Esophagus (tissue), 2 donors: ENCODE data around the gene ME1. TPM values are rescaled to one million over a fixed set of nuclear protein-coding genes. Genes with fewer than 3 reads are reported as not detected.

Experiments used
- H3K27ac ChIP-seq, 2 donors: one replicate each; pipeline ENCODE4 v1.5.1; 2013; ENCODE audit warnings: low read depth in 2 of 2, mild to moderate bottlenecking in 2 of 2, inconsistent platforms in 1 of 2, low read length in 1 of 2, moderate library complexity in 1 of 2
- H3K27me3 ChIP-seq, 2 donors: one replicate each; pipeline ENCODE4 v1.6.1; 2013; ENCODE audit warnings: low read length in 2 of 2, control low read depth in 1 of 2, mild to moderate bottlenecking in 1 of 2; ENCODE audit not compliant: insufficient read depth in 2 of 2, control insufficient read depth in 1 of 2
- H3K36me3 ChIP-seq, 2 donors: one replicate each; pipeline ENCODE4 v1.6.1; 2013; ENCODE audit warnings: low read length in 1 of 2; ENCODE audit not compliant: control insufficient read depth in 2 of 2, insufficient read depth in 2 of 2
- H3K4me1 ChIP-seq, 2 donors: one replicate each; pipeline ENCODE4 v1.6.1; 2013; ENCODE audit warnings: low read length in 1 of 2; ENCODE audit not compliant: control insufficient read depth in 2 of 2, insufficient read depth in 2 of 2
- H3K4me3 ChIP-seq, 2 donors: one replicate each; pipeline ENCODE4 v1.5.1; 2013; ENCODE audit warnings: low read length in 2 of 2, mild to moderate bottlenecking in 2 of 2, low read depth in 1 of 2, moderate library complexity in 1 of 2
- H3K9me3 ChIP-seq, 2 donors: one replicate each; pipeline ENCODE4 v1.6.1; 2013; ENCODE audit warnings: mild to moderate bottlenecking in 2 of 2, low read depth in 1 of 2, low read length in 1 of 2, moderate library complexity in 1 of 2; ENCODE audit not compliant: control insufficient read depth in 2 of 2, insufficient read depth in 1 of 2
- WGBS, 2 donors: extraction: QIAGEN DNeasy Blood & Tissue Kit; methylation state at CpG; one replicate each; pipeline ENCODE4 v1.1.7; 2013; 5-methylcytosine and 5-hydroxymethylcytosine counted together
- polyA plus RNA-seq, 2 donors: library from polyadenylated mRNA; stranded (reverse); fragments of 200-250 nt; gene quantifications; one replicate each; pipeline ENCODE4 v1.2.3, GENCODE V29; 2013
- donor health status: healthy with polysubstance abuse.
- donor health status: Bipolar disorder and iron deficiency.

Gene ME1
- polyA plus RNA-seq, 2 donors = 17.4 to 19.2 TPM

DNA sequence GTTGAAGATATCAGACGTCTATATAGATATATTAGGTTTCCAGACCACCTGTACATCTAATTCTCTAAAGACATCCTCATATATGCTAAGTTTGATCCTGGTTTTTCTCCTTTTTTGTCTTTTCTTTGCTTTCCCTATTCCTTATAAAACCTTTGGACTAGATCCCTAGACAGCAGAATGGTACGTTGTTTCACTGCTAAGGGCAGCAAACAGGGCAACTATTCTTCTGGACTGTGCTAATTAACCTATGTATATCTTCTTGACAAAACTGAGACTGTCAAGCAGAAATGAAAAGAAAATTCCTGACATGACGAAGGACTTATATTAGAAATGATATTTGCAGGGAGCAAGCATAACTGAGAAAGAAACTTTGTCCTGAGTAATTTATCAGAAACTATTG is 19.1 kb downstream of the ME1 start:
- no peaks in the 10 kb centered on the region for H3K4me1 ChIP-seq
- no peak overlapping the region for H3K27ac ChIP-seq
- no peaks in the 10 kb centered on the region for H3K27me3 ChIP-seq
- H3K36me3 ChIP-seq = no peaks in the 10 kb centered on the region
- H3K9me3 ChIP-seq = no peaks in the 10 kb centered on the region
- 68 to 79% methylated on average over 3 of the region's 3 CpGs for WGBS, 2 donors
- H3K4me3 ChIP-seq = no peak overlapping the region

DNA sequence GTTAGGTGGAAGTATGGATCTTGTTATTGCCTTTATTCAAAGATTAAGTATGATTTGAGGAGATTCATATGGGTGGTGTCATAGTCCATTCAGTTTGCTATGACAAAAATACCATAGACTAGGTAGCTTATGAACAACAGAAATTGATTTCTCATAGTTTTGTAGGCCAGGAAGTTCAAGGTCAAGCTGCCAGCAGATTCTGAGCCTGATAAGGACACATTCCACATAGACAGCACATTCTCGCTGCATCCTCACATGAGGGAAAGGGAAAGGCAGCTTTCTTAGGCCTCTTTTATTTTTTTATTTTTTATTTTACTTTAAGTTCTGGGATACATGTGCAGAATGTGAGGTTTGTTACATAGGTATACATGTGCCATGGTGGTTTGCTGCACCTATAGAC is 27.7 kb downstream of the ME1 start:
- Histone ChIP-seq H3K27me3 (no peaks in the 10 kb centered on the region), H3K36me3 (no peaks in the 10 kb centered on the region), H3K4me1 (no peaks in the 10 kb centered on the region), H3K4me3 (no peak overlapping the region), H3K9me3 (no peaks in the 10 kb centered on the region), H3K27ac (no peak overlapping the region)
- 81 to 100% methylated on average over 1 of the region's 1 CpG for WGBS, 2 donors

GRCh38 chr6:83389606-83390005 is 41.2 kb downstream of the ME1 start:
- Histone ChIP-seq H3K27ac (no peak overlapping the region), H3K27me3 (no peaks in the 10 kb centered on the region), H3K36me3 (peaks cover 0 to 7% of the 10 kb centered on the region in 2 donors), H3K9me3 (no peaks in the 10 kb centered on the region), H3K4me3 (no peak overlapping the region), H3K4me1 (no peaks in the 10 kb centered on the region)
- WGBS, 2 donors = 91 to 92% methylated on average over 2 of the region's 2 CpGs

- Histone ChIP-seq H3K36me3 (no peaks in the 10 kb centered on the region), H3K4me1 (no peaks in the 10 kb centered on the region), H3K4me3 (no peak overlapping the region), H3K9me3 (no peaks in the 10 kb centered on the region), H3K27ac (no peak overlapping the region), H3K27me3 (no peaks in the 10 kb centered on the region)
- 94% methylated on average over 3 of the region's 3 CpGs for WGBS, 2 donors
Observed at GRCh38 chr6:83385473-83385872, 45.4 kb downstream of the ME1 start.

GRCh38 chr6:83384751-83385150 is 46.1 kb downstream of the ME1 start:
- H3K27me3 ChIP-seq = no peaks in the 10 kb centered on the region
- H3K36me3 ChIP-seq = no peaks in the 10 kb centered on the region
- no peak overlapping the region for H3K4me3 ChIP-seq
- no peaks in the 10 kb centered on the region for H3K4me1 ChIP-seq
- no peaks in the 10 kb centered on the region for H3K9me3 ChIP-seq
- H3K27ac ChIP-seq = no peak overlapping the region

DNA sequence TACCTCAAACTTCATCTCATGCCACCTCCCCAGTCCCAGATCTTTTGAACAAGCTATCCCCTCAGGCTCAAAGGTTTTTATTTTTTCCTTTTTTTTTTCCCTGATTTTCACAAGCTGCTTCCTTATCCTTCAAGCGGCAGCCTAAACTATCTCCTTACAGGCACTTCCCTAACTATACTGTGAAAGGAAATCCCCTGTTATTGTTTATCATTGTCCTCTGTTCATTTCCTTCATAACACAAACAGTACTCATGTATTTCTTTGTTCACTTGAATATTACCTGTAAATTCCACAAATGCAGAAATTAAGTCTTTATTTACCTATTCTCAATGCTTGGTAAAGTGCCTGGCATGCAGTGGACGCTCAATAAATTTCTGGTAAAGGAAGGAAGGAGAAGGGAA is 48.9 kb downstream of the ME1 start:
- Histone ChIP-seq H3K36me3 (no peaks in the 10 kb centered on the region), H3K9me3 (no peaks in the 10 kb centered on the region), H3K4me3 (no peak overlapping the region), H3K27me3 (no peaks in the 10 kb centered on the region), H3K4me1 (no peaks in the 10 kb centered on the region), H3K27ac (no peak overlapping the region)
- 70 to 76% methylated on average over 2 of the region's 2 CpGs for WGBS, 2 donors

DNA sequence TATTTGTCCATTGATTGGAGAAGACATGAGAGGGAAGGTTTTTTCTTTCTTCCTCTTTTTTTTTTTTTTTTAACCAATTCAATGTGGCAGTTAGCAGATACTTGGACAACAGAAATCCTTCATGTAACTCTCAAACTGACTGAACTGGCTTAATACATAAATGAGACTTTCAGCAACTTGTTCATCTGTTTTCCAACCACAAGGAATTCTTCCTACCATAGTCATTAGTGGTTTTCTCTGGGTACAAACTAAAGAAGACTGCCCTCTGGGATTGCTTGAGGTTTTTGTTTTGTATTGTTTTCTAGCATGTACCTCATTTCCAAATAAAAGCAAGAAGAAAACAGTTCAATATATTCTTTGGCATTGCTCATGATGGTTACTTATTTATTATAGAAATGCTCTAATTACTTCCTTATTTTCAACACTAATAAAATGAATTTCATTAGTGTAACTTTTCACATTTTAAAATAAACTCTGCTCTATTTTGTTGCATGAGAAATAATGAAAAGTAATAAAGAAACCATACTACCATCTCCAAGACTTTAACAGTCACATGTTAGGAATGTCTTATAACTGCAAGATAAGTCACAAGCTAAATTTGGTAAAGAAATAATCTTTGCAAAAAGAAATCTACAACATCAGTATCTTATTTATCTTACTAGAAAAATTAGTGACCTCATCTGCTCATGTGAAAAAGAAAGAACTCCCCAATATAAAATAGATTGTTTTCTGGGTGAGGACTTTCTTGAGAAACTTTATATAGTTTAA is 52.0 kb downstream of the ME1 start:
- H3K36me3 ChIP-seq = no peaks in the 10 kb centered on the region
- no peak overlapping the region for H3K27ac ChIP-seq
- H3K4me3 ChIP-seq = no peak overlapping the region
- no peaks in the 10 kb centered on the region for H3K27me3 ChIP-seq
- no peaks in the 10 kb centered on the region for H3K9me3 ChIP-seq
- H3K4me1 ChIP-seq = no peaks in the 10 kb centered on the region

DNA sequence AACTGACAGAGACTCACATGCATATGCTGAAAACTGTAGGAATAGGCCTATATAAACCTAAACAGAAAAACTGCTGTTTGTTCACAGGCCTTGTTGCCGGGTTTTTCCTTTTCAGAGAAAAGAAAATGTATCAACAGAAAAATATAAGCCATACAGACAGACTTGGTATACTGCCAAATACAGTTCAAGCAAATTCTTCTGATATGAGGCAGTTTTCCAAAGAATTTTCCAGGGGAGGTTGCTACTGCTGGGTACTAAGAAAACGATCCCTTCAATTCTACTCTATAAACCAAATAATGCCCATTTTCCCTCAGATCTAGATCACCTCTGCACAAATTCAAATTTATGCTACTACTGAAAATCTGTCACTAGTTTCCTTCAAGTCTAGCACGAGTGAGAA is 59.4 kb downstream of the ME1 start:
- no peak overlapping the region for H3K27ac ChIP-seq
- H3K4me3 ChIP-seq = no peak overlapping the region
- H3K9me3 ChIP-seq = no peaks in the 10 kb centered on the region
- no peaks in the 10 kb centered on the region for H3K27me3 ChIP-seq
- WGBS, 2 donors = 46 to 59% methylated on average over 3 of the region's 3 CpGs
- no peaks in the 10 kb centered on the region for H3K36me3 ChIP-seq
- no peaks in the 10 kb centered on the region for H3K4me1 ChIP-seq

GRCh38 chr6:83370567-83370966 is 60.3 kb downstream of the ME1 start:
- H3K27me3 ChIP-seq = no peaks in the 10 kb centered on the region
- no peaks in the 10 kb centered on the region for H3K36me3 ChIP-seq
- H3K4me3 ChIP-seq = no peak overlapping the region
- H3K27ac ChIP-seq = no peak overlapping the region
- 82 to 84% methylated on average over 3 of the region's 3 CpGs for WGBS, 2 donors
- H3K4me1 ChIP-seq = no peaks in the 10 kb centered on the region
- no peaks in the 10 kb centered on the region for H3K9me3 ChIP-seq

DNA sequence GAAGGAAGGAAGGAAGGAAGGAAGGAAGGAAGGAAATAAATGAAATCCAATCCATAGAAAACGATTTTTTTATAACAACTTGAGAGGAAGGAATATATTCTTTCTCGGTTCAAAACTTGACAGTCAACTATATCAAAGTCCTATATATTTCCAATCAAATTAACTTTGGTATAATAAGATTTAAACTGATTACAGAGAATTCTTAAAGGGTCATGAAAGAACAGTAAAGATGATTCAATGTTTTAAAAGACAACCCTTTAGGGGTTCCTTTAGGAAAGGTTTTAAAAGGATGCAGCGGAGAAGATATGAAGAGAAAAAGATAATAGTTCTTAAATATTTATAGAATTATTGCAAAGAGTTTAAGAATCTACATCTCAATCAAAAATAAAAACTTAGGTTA is 61.2 kb downstream of the ME1 start:
- no peak overlapping the region for H3K4me3 ChIP-seq
- no peaks in the 10 kb centered on the region for H3K36me3 ChIP-seq
- no peaks in the 10 kb centered on the region for H3K9me3 ChIP-seq
- H3K27me3 ChIP-seq = no peaks in the 10 kb centered on the region
- no peaks in the 10 kb centered on the region for H3K4me1 ChIP-seq
- H3K27ac ChIP-seq = no peak overlapping the region
- 85 to 89% methylated on average over 3 of the region's 3 CpGs for WGBS, 2 donors
